ENCODE results near the gene AGO3. TPM values are rescaled to one million over a fixed set of nuclear protein-coding genes. Genes with fewer than 3 reads are reported as not detected.

The AGO3 gene
- total RNA-seq, 1 donor from 2014 or later, result 19.1 TPM

GRCh38 chr1:36111151-36111550 is 180.2 kb downstream of the AGO3 start:
- DNase-seq (ENCODE audit: low read depth), result no peak
- no peak for TF ChIP-seq CTCF (conservative IDR thresholded peaks at IDR 0.05; ENCODE audit: low read depth, low read length)
- no peak overlapping the region for H3K4me3 ChIP-seq (ENCODE audit: low read depth, low read length)

- DNase-seq (ENCODE audit: low read depth), result no peak
- TF ChIP-seq CTCF (conservative IDR thresholded peaks at IDR 0.05; ENCODE audit: low read depth, low read length), result no peak
- no peak overlapping the region for H3K4me3 ChIP-seq (ENCODE audit: low read depth, low read length)
Observed at GRCh38 chr1:36112823-36113222, 181.9 kb downstream of the AGO3 start.

DNA sequence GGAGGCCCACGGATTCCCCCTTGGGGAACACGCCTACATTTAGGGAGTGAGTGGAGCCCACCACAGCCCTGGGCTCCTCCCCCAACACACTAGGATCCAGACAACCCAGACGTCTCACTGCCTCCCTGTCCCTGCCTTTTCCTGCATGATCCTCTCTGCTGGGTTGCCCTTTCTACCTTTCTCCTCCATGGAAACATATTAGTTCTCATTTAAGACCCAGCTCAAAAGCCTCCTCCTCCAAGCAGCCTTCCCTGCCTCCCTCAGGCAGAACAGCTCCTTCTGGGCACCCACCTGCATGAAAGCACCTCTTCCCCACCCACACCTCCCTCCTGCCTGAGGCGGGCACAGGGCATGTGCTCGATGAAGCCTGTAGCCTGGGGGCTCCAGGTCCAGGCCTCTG is 183.5 kb downstream of the AGO3 start:
- H3K4me3 ChIP-seq (ENCODE audit: low read depth, low read length), result no peak overlapping the region
- TF ChIP-seq CTCF (conservative IDR thresholded peaks at IDR 0.05; ENCODE audit: low read depth, low read length), result no peak
- DNase-seq (ENCODE audit: low read depth), result no peak

- no peak for DNase-seq (ENCODE audit: low read depth)
- TF ChIP-seq CTCF (conservative IDR thresholded peaks at IDR 0.05; ENCODE audit: low read depth, low read length), result no peak
- no peak overlapping the region for H3K4me3 ChIP-seq (ENCODE audit: low read depth, low read length)
Observed at GRCh38 chr1:36115200-36115669, 184.3 kb downstream of the AGO3 start.

DNA sequence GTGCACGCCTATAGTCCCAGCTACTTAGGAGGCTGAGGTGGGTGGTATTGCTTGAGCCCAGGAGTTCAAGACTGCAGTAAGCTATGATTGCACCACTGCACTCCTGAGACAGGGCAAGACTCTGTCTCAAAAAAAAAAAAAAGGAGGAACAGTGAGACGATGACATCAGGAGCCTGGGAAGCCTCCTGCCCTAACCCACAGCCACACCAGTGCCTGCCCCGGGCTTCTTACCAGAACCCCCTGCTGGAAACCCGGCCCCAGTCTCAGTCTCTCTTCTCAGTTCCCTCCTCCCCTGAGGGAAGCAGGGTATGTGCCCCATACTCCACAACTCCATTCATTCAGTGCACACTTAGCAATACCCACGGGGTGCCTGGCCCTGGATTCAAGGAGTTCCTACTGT is 185.0 kb downstream of the AGO3 start:
- no peak for TF ChIP-seq CTCF (conservative IDR thresholded peaks at IDR 0.05; ENCODE audit: low read depth, low read length)
- no peak for DNase-seq (ENCODE audit: low read depth)
- H3K4me3 ChIP-seq (ENCODE audit: low read depth, low read length), result no peak overlapping the region

DNA sequence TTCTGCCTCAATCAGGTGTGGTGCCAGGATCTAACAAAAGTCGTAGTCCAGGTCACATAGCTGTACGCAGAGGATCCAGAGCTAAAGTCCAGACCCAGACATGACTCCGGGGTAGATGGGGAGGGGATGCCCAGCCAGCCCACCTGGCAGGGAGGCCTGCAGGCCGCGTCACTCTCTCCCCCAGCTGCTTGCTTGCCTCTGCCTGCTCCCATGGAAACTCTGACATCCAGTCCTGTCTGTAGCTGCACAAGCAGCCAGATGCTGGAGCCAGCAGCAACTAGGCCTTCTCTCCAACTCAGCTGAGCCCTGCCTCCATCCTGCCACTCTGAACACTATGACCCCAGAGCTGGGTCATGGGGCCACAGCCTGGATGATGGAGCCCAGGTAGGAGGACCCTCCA is 186.0 kb downstream of the AGO3 start:
- TF ChIP-seq CTCF (conservative IDR thresholded peaks at IDR 0.05; ENCODE audit: low read depth, low read length), result no peak
- no peak overlapping the region for H3K4me3 ChIP-seq (ENCODE audit: low read depth, low read length)
- DNase-seq (ENCODE audit: low read depth), result no peak

DNA sequence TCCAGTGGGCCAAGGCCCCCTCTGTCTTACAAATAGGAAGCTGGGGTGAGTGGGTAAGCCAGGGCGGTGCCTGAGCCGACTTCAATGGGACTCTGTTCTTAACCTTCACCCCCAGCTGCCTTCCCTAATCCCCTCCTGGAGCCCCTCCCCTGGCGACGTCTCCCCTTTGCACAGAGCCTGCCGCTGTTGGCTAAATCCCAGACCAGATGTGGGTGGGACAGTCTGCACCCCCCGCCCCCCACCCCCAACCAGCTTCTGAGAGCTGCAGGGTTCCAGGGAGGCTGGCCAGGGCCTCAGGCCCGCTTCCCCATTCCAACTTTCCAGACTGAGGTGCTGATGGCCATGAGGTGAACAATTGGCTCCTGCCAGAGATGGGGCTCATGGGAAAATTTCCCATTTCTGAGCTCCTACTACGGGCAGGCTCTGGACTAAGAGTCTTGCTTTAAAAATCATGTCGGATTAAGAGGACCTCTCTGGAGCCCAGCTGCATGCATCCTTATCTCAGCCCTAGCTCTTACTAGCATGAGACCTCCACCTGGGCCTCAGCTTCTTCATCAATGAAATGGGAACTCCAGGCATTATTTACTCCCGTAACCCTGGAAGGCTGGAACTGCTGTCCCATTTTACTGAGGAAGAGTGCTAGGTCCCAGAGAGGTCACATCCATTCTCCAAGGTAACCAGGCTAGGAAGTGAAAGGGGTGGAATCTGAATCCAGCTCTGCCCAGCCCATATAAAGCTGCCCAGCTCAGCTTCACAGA is 187.7 kb downstream of the AGO3 start:
- no peak for DNase-seq (ENCODE audit: low read depth)
- H3K4me3 ChIP-seq (ENCODE audit: low read depth, low read length), result no peak overlapping the region
- TF ChIP-seq CTCF (conservative IDR thresholded peaks at IDR 0.05; ENCODE audit: low read depth, low read length), result no peak

Data from epithelial cell of proximal tubule (primary cell).